Esophagus squamous epithelium (tissue), 5 donors: ENCODE measurements around the gene ITIH4. TPM values are rescaled to one million over a fixed set of nuclear protein-coding genes. Genes with fewer than 3 reads are reported as not detected.

ENCODE experiments used
- DNase-seq: peaks from one replicate; lab custom pipeline; 2025; lab: John Stamatoyannopoulos, UW
- H3K27ac ChIP-seq, 4 donors: fragments of 200-600 bp; sonication (generic); one replicate each; pipeline ENCODE4 v1.5.1; 2016 to 2019; ENCODE audit warnings: mild to moderate bottlenecking in 1 of 4
- H3K27me3 ChIP-seq, 4 donors: fragments of 200-600 bp; sonication (generic); 1 replicate in 3 of 4; 2 replicates in 1 of 4; pipeline versions ENCODE4 v1.5.1 to v1.6.0; 2017 to 2021; ENCODE audit warnings: antibody characterized with exemption in 1 of 4
- H3K36me3 ChIP-seq, 3 donors: fragments of 200-600 bp; sonication (generic); one replicate each; pipeline ENCODE4 v1.5.1; 2016 to 2019
- H3K4me1 ChIP-seq, 3 donors: fragments of 200-600 bp; sonication (generic); one replicate each; pipeline ENCODE4 v1.5.1; 2017 to 2019
- H3K4me3 ChIP-seq, 4 donors: fragments of 200-600 bp; sonication (generic); 1 replicate in 3 of 4; 2 replicates in 1 of 4; pipeline ENCODE4 v1.5.1; 2016 to 2019; ENCODE audit warnings: mild to moderate bottlenecking in 2 of 4, moderate library complexity in 1 of 4
- H3K9me3 ChIP-seq, 3 donors: fragments of 200-600 bp; sonication (generic); one replicate each; pipeline ENCODE4 v1.5.1; 2016 to 2019
- POLR2A ChIP-seq, 4 donors: fragments of 450-650 bp; IDR thresholded peaks; one replicate each; pipeline ENCODE4 v1.6.1; 2017; ENCODE audit warnings: antibody characterized with exemption in 4 of 4, mild to moderate bottlenecking in 4 of 4, moderate library complexity in 3 of 4
- WGBS, 2 donors: methylation state at CpG; one replicate each; pipeline ENCODE4 v1.1.5; 2018; 5-methylcytosine and 5-hydroxymethylcytosine counted together
- intact Hi-C: fragments of 100-400 bp; cut with DNase I; formaldehyde crosslinking; loops from one replicate; pipeline ENCODE4 v1.15.0; 2022
- total RNA-seq, 4 donors: library from RNA; depleted of rRNA; stranded (reverse); fragments of >200 nt; gene quantifications; one replicate each; pipeline ENCODE4 v1.1.0, GENCODE V29; 2016
- TF ChIP-seq, protein P1 (sequence below), 6 experiments: fragments of 450-650 bp in 4 of 6; fragments of 200-600 bp in 2 of 6; sonication (generic) in 2 of 6; IDR thresholded peaks; one replicate each; pipeline ENCODE4 v1.5.1; 2016 to 2019; ENCODE audit warnings: antibody characterized with exemption in 6 of 6, mild to moderate bottlenecking in 4 of 6, moderate library complexity in 4 of 6
- donor health status: DM: yes; HTN: yes; CAD: no.

The ITIH4 gene
- total RNA-seq, 4 donors from 2014 or later: 0.22 to 2.3 (median 1.5) TPM

DNA sequence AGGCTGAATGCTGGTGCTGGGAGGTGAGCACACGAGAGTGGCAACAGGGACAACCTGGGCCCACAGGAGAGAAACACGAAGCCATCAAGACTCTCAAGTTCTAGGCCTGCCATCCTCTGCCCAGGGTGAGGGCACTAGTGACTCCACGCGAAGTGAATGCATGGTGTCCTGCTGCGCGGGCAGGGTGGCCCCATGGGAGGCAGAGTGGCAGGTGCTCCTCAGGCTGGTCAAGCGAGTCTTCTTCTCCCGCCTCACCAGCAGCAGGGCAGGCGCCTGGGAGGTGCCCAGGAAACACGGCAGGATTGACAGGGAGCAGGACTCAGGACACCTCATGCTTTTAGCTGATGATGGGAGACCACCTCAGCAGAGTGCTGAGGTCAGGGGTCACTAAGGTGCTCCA, 40.0 kb upstream of the ITIH4 start:
- intact Hi-C loops: no loop called here
- Histone ChIP-seq H3K9me3 (no peaks in the 10 kb centered on the region), H3K4me3 (no peak overlapping the region), H3K27me3 (no peaks in the 10 kb centered on the region), H3K36me3 (no peaks in the 10 kb centered on the region), H3K27ac (no peak overlapping the region), H3K4me1 (peaks cover 0 to 8% (median 4%) of the 10 kb centered on the region in 3 donors)
- no peak for DNase-seq
- TF ChIP-seq POLR2A (IDR thresholded peaks at IDR 0.05): no peak
- TF ChIP-seq, protein P1, sequence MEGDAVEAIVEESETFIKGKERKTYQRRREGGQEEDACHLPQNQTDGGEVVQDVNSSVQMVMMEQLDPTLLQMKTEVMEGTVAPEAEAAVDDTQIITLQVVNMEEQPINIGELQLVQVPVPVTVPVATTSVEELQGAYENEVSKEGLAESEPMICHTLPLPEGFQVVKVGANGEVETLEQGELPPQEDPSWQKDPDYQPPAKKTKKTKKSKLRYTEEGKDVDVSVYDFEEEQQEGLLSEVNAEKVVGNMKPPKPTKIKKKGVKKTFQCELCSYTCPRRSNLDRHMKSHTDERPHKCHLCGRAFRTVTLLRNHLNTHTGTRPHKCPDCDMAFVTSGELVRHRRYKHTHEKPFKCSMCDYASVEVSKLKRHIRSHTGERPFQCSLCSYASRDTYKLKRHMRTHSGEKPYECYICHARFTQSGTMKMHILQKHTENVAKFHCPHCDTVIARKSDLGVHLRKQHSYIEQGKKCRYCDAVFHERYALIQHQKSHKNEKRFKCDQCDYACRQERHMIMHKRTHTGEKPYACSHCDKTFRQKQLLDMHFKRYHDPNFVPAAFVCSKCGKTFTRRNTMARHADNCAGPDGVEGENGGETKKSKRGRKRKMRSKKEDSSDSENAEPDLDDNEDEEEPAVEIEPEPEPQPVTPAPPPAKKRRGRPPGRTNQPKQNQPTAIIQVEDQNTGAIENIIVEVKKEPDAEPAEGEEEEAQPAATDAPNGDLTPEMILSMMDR (IDR thresholded peaks at IDR 0.05): no peak
- 93% methylated on average over 2 of the region's 10 CpGs; no CpG with 5 or more reads in 1 of the 2 donors for WGBS, 2 donors

DNA sequence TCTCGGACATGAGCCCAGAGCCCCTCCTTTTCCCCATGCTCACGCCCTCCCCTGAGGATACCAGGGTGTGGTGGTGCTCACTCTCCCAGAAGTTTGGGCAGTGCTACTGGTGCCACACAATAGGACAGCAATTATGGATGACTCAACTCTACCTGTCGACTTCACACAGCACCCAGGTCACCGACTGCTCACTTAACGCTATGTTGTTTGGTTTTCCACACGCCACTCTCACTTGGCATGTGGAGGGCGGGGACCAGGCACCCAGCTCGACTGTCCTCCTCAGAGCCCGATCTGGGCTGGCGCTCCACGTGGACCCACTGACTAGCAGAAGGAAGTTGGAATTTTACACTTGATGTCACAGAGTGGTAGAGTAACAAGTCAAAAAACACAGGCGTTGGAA, 36.0 kb upstream of the ITIH4 start:
- Histone ChIP-seq H3K36me3 (no peaks in the 10 kb centered on the region), H3K4me3 (no peak overlapping the region), H3K4me1 (no peaks in the 10 kb centered on the region), H3K9me3 (no peaks in the 10 kb centered on the region), H3K27ac (no peak overlapping the region), H3K27me3 (no peaks in the 10 kb centered on the region)
- 66 to 90% methylated on average over 9 to 12 of the region's 12 CpGs for WGBS, 2 donors
- no peak for DNase-seq
- intact Hi-C loops: no loop called here
- TF ChIP-seq POLR2A (IDR thresholded peaks at IDR 0.05): no peak
- TF ChIP-seq, protein P1 (IDR thresholded peaks at IDR 0.05): no peak

DNA sequence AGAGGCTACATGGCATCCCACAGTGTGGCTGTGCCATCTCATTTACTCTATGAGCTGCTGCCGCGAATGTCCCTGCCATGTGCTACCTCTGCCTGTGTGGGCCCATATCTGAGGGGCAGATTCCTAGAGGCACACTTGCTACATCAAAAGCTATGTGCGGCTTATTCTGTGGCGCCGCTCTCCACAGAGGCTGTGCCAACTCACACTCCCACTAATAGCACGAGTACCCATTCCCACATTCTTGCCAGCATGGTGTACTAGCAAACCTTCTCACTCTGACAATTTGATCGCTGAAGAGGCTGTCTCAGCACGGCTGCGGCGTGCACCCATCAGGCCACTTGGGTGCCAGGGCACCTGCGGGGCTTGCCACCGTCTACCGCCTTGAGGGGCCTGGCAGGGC, 35.5 kb upstream of the ITIH4 start:
- intact Hi-C loops: no loop called here
- Histone ChIP-seq H3K9me3 (no peaks in the 10 kb centered on the region), H3K4me3 (no peak overlapping the region), H3K4me1 (no peaks in the 10 kb centered on the region), H3K27ac (no peak overlapping the region), H3K36me3 (no peaks in the 10 kb centered on the region), H3K27me3 (no peaks in the 10 kb centered on the region)
- TF ChIP-seq, protein P1 (IDR thresholded peaks at IDR 0.05): no peak
- TF ChIP-seq POLR2A (IDR thresholded peaks at IDR 0.05): no peak
- no peak for DNase-seq
- 88 to 93% methylated on average over 7 to 13 of the region's 13 CpGs for WGBS, 2 donors

DNA sequence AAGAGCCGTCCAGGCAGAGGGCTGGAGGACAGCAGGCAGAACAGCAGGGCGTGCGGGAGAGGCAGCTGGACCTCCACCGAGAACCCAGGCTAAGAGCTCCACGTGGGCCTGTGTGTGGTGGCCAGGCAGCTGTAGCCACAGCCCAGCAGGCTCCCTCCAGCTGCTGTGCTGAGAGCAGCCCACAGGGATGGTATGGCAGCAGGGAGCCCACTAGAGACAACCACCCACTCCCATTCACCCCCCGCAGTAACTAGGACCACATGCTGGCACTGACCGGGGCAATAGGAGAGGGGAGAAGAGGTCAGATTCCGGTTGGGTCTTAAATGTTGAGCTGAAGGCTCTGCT, 29.9 kb upstream of the ITIH4 start:
- no peak overlapping the region for H3K4me3 ChIP-seq
- no peak for TF ChIP-seq POLR2A (IDR thresholded peaks at IDR 0.05)
- TF ChIP-seq, protein P1 (IDR thresholded peaks at IDR 0.05): no peak
- no peak for DNase-seq
- H3K9me3 ChIP-seq: no peaks in the 10 kb centered on the region
- no peaks in the 10 kb centered on the region for H3K36me3 ChIP-seq
- WGBS, 2 donors: 74 to 89% methylated on average over 8 of the region's 8 CpGs
- no peaks in the 10 kb centered on the region for H3K4me1 ChIP-seq
- no peak overlapping the region for H3K27ac ChIP-seq
- intact Hi-C loops: no loop called here
- no peaks in the 10 kb centered on the region for H3K27me3 ChIP-seq

DNA sequence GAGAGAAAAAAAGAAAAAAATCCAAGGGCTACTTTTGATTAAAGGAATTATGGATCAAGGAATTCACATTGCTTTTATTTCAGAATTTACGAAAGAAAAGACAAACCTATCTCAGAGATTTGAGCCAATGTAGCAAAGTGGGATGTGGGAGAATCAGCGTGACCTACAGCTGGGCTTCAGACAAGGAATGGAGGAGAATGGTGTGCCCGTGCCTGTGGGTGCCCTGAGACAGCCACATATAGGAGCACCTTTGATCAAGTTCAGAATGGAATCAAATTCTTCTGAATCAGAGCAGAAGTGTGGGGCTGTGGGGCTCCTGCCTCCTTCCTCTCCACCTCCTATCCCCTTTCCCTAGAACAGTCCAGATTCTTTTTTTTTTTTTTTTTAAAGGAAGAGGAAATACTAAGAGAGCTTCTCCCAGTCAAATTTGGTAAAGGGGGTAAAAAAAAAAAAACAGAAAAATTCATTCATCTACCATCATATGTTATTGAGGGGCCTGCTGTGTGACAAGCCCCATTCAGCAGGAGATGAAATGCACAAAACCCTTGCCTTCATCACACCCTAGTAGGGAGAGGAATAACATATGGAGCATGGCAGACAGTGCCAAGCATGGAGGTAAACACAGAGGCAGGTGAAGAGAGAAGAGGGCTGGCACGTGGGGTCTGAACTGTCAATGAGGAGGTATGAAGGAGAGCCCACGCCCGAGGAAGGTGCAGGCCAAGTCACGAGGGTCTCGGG, 29.4 kb upstream of the ITIH4 start:
- H3K27ac ChIP-seq: no peak overlapping the region
- H3K27me3 ChIP-seq: no peaks in the 10 kb centered on the region
- no peak overlapping the region for H3K4me3 ChIP-seq
- no peaks in the 10 kb centered on the region for H3K4me1 ChIP-seq
- H3K9me3 ChIP-seq: no peaks in the 10 kb centered on the region
- intact Hi-C loops: no loop called here
- peaks cover 0 to 2% (median 0%) of the 10 kb centered on the region in 3 donors for H3K36me3 ChIP-seq
- DNase-seq: no peak
- TF ChIP-seq POLR2A (IDR thresholded peaks at IDR 0.05): no peak
- TF ChIP-seq, protein P1 (IDR thresholded peaks at IDR 0.05): no peak
- 80 to 82% methylated on average over 8 of the region's 8 CpGs for WGBS, 2 donors
